DMS53 treated with DMSO at 0.1 percent for 48 hours (cell line): ENCODE measurements around the gene CLHC1.
"Not testable (repeated sequence)": the region's sequence is repeated elsewhere in the genome, so short reads cannot be mapped to it uniquely, and the experiment has no call there.

Experiments
- DNase-seq: peaks from one replicate; lab custom pipeline; 2025; ENCODE audit not compliant: unreplicated experiment; lab: John Stamatoyannopoulos, UW

Gene CLHC1

DNA sequence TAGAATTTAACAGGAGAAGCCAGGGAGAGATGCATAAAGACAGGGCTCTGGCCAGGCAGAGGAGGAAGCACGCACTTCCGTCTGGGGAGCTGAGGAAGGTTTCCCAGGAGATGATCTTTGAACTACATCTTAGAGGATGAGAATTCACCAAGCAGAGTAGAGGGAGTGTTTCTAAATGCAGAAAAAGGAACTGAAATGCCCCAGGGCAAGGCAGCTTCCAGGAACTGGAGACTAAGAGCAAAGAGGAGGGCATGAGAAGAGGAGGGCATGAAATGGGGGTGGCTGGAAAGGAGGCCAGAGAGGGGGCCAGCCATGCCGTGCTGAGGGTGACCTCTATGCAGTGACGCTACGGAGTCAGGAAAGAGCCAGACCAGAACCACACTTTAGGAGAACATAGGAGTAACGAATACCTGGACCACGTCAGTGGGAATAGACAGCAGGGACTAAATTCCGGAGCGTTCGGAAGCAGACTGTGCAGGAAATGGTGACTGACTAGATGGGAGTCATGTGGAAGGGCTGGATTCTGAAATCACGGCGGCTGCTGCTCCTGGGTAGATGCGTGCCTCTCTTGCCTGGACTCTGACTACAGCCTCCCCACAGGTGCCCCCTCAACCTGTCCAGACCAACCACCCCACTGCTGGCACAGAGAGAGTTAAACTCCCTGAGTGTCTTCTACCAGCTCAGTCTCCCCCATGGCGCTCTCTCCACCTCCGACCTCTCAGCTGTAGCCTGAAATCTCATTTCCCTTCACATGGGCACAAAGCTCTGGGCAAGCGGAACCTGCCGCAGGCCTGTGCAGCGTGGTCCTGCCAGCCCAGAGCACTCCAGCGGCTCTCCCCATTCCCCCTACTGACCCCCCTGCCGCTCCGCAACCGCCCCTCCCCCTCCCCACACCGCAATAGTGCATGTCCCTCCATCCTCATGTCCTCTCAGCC lies 94.8 kb downstream of the CLHC1 start:
- DNase-seq = no peak

DNA sequence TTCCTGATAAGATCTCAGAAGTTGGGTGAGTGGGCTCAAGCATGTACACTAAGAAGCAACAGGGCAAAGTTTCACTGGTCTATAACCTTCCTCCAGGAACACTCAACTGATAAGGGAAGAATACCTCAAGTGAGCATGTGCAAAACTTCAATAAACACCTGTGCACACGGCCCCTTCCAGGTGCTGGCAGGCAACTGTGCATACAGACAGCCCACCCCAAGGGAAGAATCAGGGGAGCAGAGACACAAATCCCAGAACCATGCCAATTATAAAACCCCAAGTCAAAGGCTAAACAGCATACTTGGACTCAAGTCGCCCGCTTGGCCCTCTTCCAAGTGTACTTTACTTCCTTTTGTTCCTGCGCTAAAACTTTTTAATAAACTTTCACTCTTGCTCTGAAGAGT lies 96.0 kb downstream of the CLHC1 start:
- no peak for DNase-seq

DNA sequence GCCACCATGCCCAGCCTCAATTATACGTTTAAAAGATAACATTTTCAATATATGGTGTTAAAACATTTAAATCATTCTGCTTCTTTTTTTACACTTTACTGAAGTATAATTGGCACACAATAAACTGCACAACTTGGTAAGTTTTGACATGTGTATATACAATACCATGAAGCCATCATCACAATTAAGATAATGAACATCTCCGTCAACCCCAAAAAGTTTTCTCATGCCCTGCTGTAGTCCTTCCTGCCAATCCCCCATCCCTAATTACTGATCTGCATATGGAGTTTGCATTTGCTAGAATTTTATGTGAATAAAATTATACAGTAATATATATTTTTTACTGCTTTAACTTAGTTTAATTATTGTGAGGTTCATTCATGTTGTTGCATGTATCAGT lies 96.6 kb downstream of the CLHC1 start:
- DNase-seq = no peak

DNA sequence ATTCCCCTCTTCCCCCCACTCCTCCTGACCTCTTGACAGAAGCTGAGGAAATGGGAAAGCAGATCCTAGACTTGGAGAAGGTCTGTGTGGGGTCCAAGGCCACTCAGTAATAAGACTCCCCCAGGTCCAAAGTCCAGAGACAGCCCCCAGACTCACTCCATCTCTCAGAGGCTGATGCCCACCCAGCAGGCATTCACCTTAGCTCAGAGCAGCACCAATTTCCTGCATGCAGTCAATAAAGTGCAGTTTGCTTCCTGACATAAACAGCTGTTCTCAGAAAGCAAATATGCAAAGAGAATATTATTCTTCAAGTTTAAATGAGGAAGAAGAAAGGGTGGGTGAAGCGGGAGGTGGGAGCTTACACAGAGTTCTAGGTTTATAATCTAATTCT lies 97.8 kb downstream of the CLHC1 start:
- DNase-seq = no peak

DNA sequence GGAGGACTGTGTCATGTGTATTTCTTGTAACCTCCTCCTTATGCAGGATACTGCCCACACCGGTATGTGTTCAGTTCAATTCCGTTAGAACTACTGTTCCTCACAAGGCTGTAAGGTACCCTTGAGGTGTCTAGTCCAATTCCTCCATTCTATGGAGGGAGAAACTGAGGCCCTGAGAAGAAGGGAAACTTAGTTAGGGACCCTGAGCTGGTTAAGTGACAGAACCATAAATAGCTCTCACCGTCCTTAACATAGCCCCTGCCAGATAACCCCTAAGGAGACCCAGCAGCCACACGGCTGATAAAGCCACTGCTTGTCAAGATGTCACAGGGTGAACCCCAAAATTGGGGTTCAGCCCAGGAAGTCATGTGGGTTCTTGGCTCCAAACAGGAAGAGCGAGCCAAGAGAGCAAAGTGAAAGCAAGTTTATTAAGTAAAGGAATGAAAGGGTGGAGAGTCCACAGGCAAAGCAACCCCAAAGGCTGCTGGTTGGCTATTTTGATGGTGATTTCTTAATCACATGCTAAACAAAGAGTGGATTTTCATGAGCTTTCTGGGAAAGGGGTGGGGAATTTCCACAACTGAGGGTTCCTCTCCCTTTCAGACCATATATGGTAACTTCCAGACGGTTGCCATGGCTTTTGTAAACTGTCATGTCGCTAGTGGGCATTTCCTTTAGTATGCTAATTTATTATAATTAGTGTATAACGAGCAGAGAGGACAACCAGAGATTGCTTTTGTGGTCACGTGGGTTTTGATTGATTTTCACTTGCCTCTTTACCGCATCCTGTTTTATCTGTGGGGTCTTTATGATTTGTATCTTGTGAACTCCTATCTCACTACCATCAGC lies 98.4 kb downstream of the CLHC1 start:
- no peak for DNase-seq

DNA sequence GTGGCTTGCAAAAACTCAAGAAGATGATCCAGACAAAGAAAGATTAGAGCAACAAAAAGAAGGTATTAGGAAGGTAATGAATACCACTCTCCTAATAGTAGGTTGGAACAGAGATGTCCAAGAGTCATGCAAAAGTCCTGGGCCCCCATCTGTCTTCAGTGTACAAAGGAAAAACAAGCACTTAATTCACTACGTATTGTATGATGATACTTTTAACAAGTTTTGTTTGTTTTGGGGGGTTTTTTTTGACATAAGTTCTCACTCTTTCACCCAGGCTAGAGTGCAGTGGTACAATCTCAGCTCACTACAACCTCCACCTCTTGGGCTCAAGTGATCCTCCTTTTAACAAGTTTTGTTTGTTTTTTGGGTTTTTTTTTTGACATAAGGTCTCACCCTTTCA lies 101.2 kb downstream of the CLHC1 start:
- no peak for DNase-seq

DNA sequence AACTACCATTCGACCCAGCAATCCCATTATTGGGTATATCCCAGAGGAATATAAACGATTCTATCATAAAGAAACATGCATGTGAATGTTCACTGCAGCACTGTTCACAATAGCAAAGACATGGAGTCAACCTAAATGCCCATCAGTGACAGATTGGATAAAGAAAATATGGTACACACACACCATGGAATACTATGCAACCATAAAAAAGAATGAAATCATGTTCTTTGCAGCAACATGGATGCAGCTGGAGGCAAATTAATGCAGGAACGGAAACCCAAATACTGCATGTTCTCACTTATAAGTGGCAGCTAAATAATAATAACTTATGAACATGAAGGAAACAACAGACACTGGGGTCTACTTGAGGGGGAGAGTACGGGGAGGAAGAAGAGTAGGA lies 105.5 kb downstream of the CLHC1 start:
- DNase-seq = not testable (repeated sequence)
